Measurements from ENCODE around the gene EPB42.
A peak's percentile ranks its signal among the peaks of the same experiment; 100 is the strongest.
"Not testable (repeated sequence)": the region's sequence is repeated elsewhere in the genome, so short reads cannot be mapped to it uniquely, and the experiment has no call there.

EPB42 gene

GRCh38 chr15:43211224-43211735 lies 9.5 kb downstream of the EPB42 start:
- no peak for DNase-seq

- DNase-seq = no peak
Measured at GRCh38 chr15:43210807-43211206, 10.0 kb downstream of the EPB42 start.

GRCh38 chr15:43210172-43210745 lies 10.6 kb downstream of the EPB42 start:
- DNase-seq = no peak

GRCh38 chr15:43209059-43209824 lies 11.6 kb downstream of the EPB42 start:
- no peak for DNase-seq

GRCh38 chr15:43208052-43209002 lies 12.5 kb downstream of the EPB42 start:
- no peak for DNase-seq

GRCh38 chr15:43207024-43207423 lies 13.8 kb downstream of the EPB42 start:
- no peak for DNase-seq

- DNase-seq = no peak
Measured at GRCh38 chr15:43206054-43206453, 14.8 kb downstream of the EPB42 start.

GRCh38 chr15:43204016-43204901 lies 16.6 kb downstream of the EPB42 start:
- no peak for DNase-seq

GRCh38 chr15:43199945-43200488 lies 20.8 kb downstream of the EPB42 start:
- DNase-seq = no peak

- no peak for DNase-seq
Measured at GRCh38 chr15:43198992-43199391, 21.8 kb downstream of the EPB42 start.

- not testable (repeated sequence) for DNase-seq
Measured at GRCh38 chr15:43198556-43198955, 22.3 kb downstream of the EPB42 start.

GRCh38 chr15:43197773-43198172 lies 23.0 kb downstream of the EPB42 start:
- not testable (repeated sequence) for DNase-seq

- DNase-seq = no peak
Measured at GRCh38 chr15:43196760-43197548, 23.9 kb downstream of the EPB42 start.

- DNase-seq = no peak
Measured at GRCh38 chr15:43194795-43195194, 26.0 kb downstream of the EPB42 start.

- no peak for DNase-seq
Measured at GRCh38 chr15:43193710-43194109, 27.1 kb downstream of the EPB42 start.

- no peak for DNase-seq
Measured at GRCh38 chr15:43190178-43190577, 30.6 kb downstream of the EPB42 start.

GRCh38 chr15:43189296-43189695 lies 31.5 kb downstream of the EPB42 start:
- no peak for DNase-seq

GRCh38 chr15:43187544-43188155 lies 33.2 kb downstream of the EPB42 start:
- peak; percentile 11 for DNase-seq

GRCh38 chr15:43186003-43186353 lies 34.8 kb downstream of the EPB42 start:
- DNase-seq = no peak

- DNase-seq = peak; percentile 31
Measured at GRCh38 chr15:43185157-43186002, 35.4 kb downstream of the EPB42 start, which contains the start of gene CCNDBP1. Gene CCNDBP1, plus strand, starts transcription at chr15:43185403. Its CDS starts 96 bp downstream, at chr15:43185499.
